Lung (tissue), 12 donors: Measurements from ENCODE around the gene KCNG2. TPM values are rescaled to one million over a fixed set of nuclear protein-coding genes. Genes with fewer than 3 reads are reported as not detected.
"Not testable (repeated sequence)": the region's sequence is repeated elsewhere in the genome, so short reads cannot be mapped to it uniquely, and the experiment has no call there.

ENCODE experiments used
- ATAC-seq: fragments of 200-7000 bp; cut with Tn5 transposase; one replicate; pipeline ENCODE4 v1.9.1; 2020; ENCODE audit warnings: moderate number of reproducible peaks; ENCODE audit not compliant: insufficient read depth, low FRiP score
- DNase-seq, 3 donors: peaks; one replicate each; pipeline ENCODE4 v3.0.0-alpha.2; 2013 to 2017
- H3K27ac ChIP-seq, 2 donors: one replicate each; pipeline ENCODE4 v1.5.1; 2013; ENCODE audit warnings: mild to moderate bottlenecking in 2 of 2, moderate library complexity in 2 of 2, control low read depth in 1 of 2, inconsistent platforms in 1 of 2, low read depth in 1 of 2, low read length in 1 of 2
- H3K27me3 ChIP-seq, 3 donors: one replicate each; pipeline ENCODE4 v1.5.1; 2013; ENCODE audit warnings: low read length in 2 of 3; ENCODE audit not compliant: control insufficient read depth in 3 of 3, insufficient read depth in 3 of 3
- H3K36me3 ChIP-seq, 4 donors: one replicate each; pipeline ENCODE4 v1.5.1; 2013; ENCODE audit warnings: low read length in 4 of 4, mild to moderate bottlenecking in 1 of 4, moderate library complexity in 1 of 4; ENCODE audit not compliant: control insufficient read depth in 4 of 4, insufficient read depth in 4 of 4
- H3K4me1 ChIP-seq, 5 donors: one replicate each; pipeline ENCODE4 v1.5.1; 2013; ENCODE audit warnings: low read length in 5 of 5, mild to moderate bottlenecking in 2 of 5, moderate library complexity in 1 of 5; ENCODE audit not compliant: control insufficient read depth in 5 of 5, insufficient read depth in 5 of 5
- H3K4me3 ChIP-seq: one replicate; pipeline ENCODE4 v1.5.1; 2013; ENCODE audit warnings: mild to moderate bottlenecking, control low read depth, moderate library complexity
- H3K9ac ChIP-seq, 2 donors: one replicate each; pipeline ENCODE4 v1.5.1; 2013; ENCODE audit warnings: low read length in 2 of 2, control low read depth in 1 of 2; ENCODE audit not compliant: insufficient read depth in 1 of 2
- H3K9me3 ChIP-seq, 4 donors: one replicate each; pipeline ENCODE4 v1.5.1; 2013; ENCODE audit warnings: low read length in 3 of 4, mild to moderate bottlenecking in 1 of 4, moderate library complexity in 1 of 4; ENCODE audit not compliant: control insufficient read depth in 4 of 4, insufficient read depth in 3 of 4
- CTCF ChIP-seq: IDR thresholded peaks from 2 replicates; pipeline ENCODE4 v1.5.1; 2012; ENCODE audit warnings: mild to moderate bottlenecking; ENCODE audit errors: control extremely low read depth, extremely low read depth
- WGBS, 2 donors: extraction: QIAGEN DNeasy Blood & Tissue Kit; methylation state at CpG; one replicate each; pipeline ENCODE4 v1.1.7; 2013; 5-methylcytosine and 5-hydroxymethylcytosine counted together
- polyA plus RNA-seq, 2 donors: library from polyadenylated mRNA; stranded (reverse); fragments of 200-250 nt; gene quantifications; one replicate each; pipeline ENCODE4 v1.2.1, GENCODE V29; 2013
- total RNA-seq, 2 donors: library from RNA; depleted of rRNA in 1 of 2; stranded (reverse); fragments of >200 nt in 1 of 2; gene quantifications; one replicate each; pipeline ENCODE4 v1.2.1, GENCODE V29; 2014 to 2021
- donor health status: control.
- donor health status: control.
- donor health status: Bipolar disorder and iron deficiency.
- donor health status: healthy.
- donor health status: DM: yes; HTN: yes; CAD: no.

KCNG2 gene
- total and polyA plus RNA-seq, 4 donors, result 0.16 to 1.8 (median 1.2) TPM

DNA sequence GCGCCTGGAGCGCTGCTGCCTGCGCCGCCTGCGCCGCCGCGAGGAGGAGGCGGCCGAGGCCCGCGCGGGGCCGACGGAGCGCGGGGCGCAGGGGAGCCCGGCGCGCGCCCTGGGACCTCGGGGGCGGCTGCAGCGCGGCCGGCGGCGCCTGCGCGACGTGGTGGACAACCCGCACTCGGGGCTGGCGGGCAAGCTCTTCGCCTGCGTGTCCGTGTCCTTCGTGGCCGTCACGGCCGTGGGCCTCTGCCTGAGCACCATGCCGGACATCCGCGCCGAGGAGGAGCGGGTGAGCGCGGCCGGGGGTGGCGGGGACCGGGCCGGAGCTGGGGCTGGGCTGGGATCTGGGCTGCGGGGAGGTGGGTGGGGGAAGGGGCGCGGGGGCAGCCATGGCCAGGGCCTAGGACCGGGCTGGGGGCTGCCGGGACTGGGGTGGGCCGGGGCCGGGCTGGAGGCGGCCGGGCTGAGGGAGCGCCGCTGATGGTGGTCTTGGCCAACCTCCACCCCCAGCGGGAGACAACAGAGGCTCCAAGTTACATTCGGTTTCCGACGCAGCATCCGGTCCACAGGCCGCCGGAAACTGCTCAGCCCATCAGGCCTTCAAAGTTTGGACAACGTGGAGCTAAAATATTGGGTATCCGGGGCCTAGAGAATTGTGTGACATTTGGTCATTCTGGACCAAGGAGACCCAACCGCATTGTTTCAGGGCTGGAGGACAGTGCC, 66.4 kb downstream of the KCNG2 start:
- Histone ChIP-seq H3K4me3 (no peak overlapping the region), H3K36me3 (no peaks in the 10 kb centered on the region), H3K27me3 (no peaks in the 10 kb centered on the region), H3K27ac (no peak overlapping the region), H3K4me1 (no peaks in the 10 kb centered on the region), H3K9me3 (peaks cover 0 to 12% (median 1%) of the 10 kb centered on the region in 4 donors), H3K9ac (no peak overlapping the region)
- WGBS, 2 donors, result 68 to 73% methylated on average over 60 to 74 of the region's 74 CpGs
- ATAC-seq (no peak), DNase-seq (no peak)
- no peak for TF ChIP-seq CTCF

DNA sequence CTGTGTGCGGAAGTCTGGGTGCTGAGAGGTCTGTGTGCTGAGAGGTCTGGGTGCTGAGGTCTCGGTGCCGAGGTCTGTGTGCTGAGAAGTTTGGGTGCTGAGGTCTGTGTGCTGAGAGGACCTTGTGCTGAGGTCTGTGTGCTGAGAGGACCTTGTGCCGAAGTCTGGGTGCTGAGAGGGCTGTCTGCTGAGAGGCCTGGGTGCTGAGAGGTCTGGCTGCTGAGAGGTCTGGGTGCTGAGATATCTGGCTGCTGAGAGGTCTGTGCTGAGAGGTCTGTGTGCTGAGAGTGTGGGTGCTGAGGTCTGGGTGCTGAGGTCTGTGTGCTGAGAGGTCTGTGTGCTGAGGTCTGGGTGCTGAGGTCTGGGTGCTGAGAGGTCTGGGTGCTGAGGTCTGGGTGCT, 67.2 kb downstream of the KCNG2 start:
- H3K36me3 ChIP-seq, H3K4me3 ChIP-seq, H3K4me1 ChIP-seq, H3K9me3 ChIP-seq, ATAC-seq, H3K9ac ChIP-seq, H3K27me3 ChIP-seq, H3K27ac ChIP-seq: not testable (repeated sequence)
- 93 to 96% methylated on average over 4 of the region's 4 CpGs for WGBS, 2 donors
- peak in 1 of 3 donors; percentile 6 for DNase-seq

GRCh38 chr18:79865951-79866350, 68.2 kb downstream of the KCNG2 start:
- not testable (repeated sequence) for H3K4me3 ChIP-seq, H3K9me3 ChIP-seq, H3K4me1 ChIP-seq, H3K27ac ChIP-seq, H3K36me3 ChIP-seq, H3K27me3 ChIP-seq, H3K9ac ChIP-seq, ATAC-seq
- WGBS, 2 donors, result 57 to 73% methylated on average over 3 of the region's 3 CpGs
- DNase-seq, result peak in 1 of 3 donors; percentile 8

- no peak overlapping the region for H3K9ac ChIP-seq
- no peak overlapping the region for H3K27ac ChIP-seq
- H3K4me1 ChIP-seq, result no peaks in the 10 kb centered on the region
- no peaks in the 10 kb centered on the region for H3K36me3 ChIP-seq
- peaks cover 0 to 10% (median 0%) of the 10 kb centered on the region in 4 donors for H3K9me3 ChIP-seq
- H3K27me3 ChIP-seq, result no peaks in the 10 kb centered on the region
- no peak for TF ChIP-seq CTCF
- WGBS, 2 donors, result 89 to 91% methylated on average over 20 of the region's 20 CpGs
- DNase-seq, result peak in 1 of 3 donors; percentile 2
- H3K4me3 ChIP-seq, result no peak overlapping the region
- no peak for ATAC-seq
Measured at GRCh38 chr18:79866889-79867574, 69.3 kb downstream of the KCNG2 start.
